Neural cell (in vitro differentiated cells): ENCODE data around the gene GOT1. TPM values are rescaled to one million over a fixed set of nuclear protein-coding genes. Genes with fewer than 3 reads are reported as not detected.

Source experiments
- H2AFZ ChIP-seq: fragments of 200-600, 300-800 bp; sonication (generic), shearing (Covaris generic); 2 replicates; pipeline ENCODE4 v1.6.0; 2014; ENCODE audit warnings: low read depth, mild to moderate bottlenecking, antibody characterized with exemption, low read length, moderate library complexity
- H3F3A ChIP-seq: fragments of 200-600 bp; shearing (Covaris generic); 2 replicates; pipeline ENCODE4 v1.6.1; 2016; ENCODE audit warnings: mild to moderate bottlenecking, moderate library complexity, mixed read lengths, antibody characterized with exemption, low read length; ENCODE audit not compliant: insufficient read depth, poor library complexity, severe bottlenecking
- H3K27ac ChIP-seq: fragments of 200-600, 300-800 bp; sonication (generic), shearing (Covaris generic); 2 replicates; pipeline ENCODE4 v1.5.1; 2014; ENCODE audit warnings: mild to moderate bottlenecking, low read length, moderate library complexity
- H3K27me3 ChIP-seq: fragments of 300-800, 200-600 bp; sonication (generic), shearing (Covaris generic); 2 replicates; pipeline ENCODE4 v1.6.0; 2014; ENCODE audit warnings: mild to moderate bottlenecking, low read depth, low read length, moderate library complexity; ENCODE audit not compliant: insufficient read depth
- H3K36me3 ChIP-seq: fragments of 300-800, 200-600 bp; sonication (generic), shearing (Covaris generic); 2 replicates; pipeline ENCODE4 v1.5.1; 2014; ENCODE audit warnings: mild to moderate bottlenecking, antibody characterized with exemption, low read length, moderate library complexity; ENCODE audit not compliant: insufficient read depth
- H3K4me2 ChIP-seq: fragments of 300-800, 200-600 bp; sonication (generic), shearing (Covaris generic); 2 replicates; pipeline ENCODE4 v1.6.0; 2014; ENCODE audit warnings: mild to moderate bottlenecking, low read length
- H3K4me3 ChIP-seq: fragments of 300-800, 200-600 bp; sonication (generic), shearing (Covaris generic); 2 replicates; pipeline ENCODE4 v1.5.1; 2014; ENCODE audit warnings: mild to moderate bottlenecking, low read length, moderate library complexity
- H3K79me2 ChIP-seq: fragments of 200-600 bp; shearing (Covaris generic); replicated peaks from 2 replicates; pipeline ENCODE4 v1.6.0; 2014; ENCODE audit warnings: mild to moderate bottlenecking, low read length, moderate library complexity; ENCODE audit not compliant: insufficient read depth
- H3K9ac ChIP-seq: fragments of 300-800, 200-600 bp; sonication (generic), shearing (Covaris generic); 2 replicates; pipeline ENCODE4 v1.6.1; 2016; ENCODE audit warnings: mild to moderate bottlenecking, low read length, mixed read lengths
- H3K9me2 ChIP-seq: fragments of 200-600 bp; shearing (Covaris generic); 2 replicates; pipeline ENCODE4 v1.6.1; 2016; ENCODE audit warnings: mild to moderate bottlenecking, low read length, mixed read lengths; ENCODE audit not compliant: insufficient read depth
- H3K9me3 ChIP-seq: fragments of 200-600, 300-800 bp; sonication (generic), shearing (Covaris generic); 2 replicates; pipeline ENCODE4 v1.6.1; 2016; ENCODE audit warnings: mild to moderate bottlenecking, mixed run types, low read length, moderate library complexity, mixed read lengths
- H4K20me1 ChIP-seq: fragments of 200-600 bp; shearing (Covaris generic); 2 replicates; pipeline ENCODE4 v1.6.1; 2016; ENCODE audit warnings: mild to moderate bottlenecking, mixed run types; ENCODE audit not compliant: insufficient read depth
- CTCF ChIP-seq: fragments of 450-650 bp; IDR thresholded peaks from 2 replicates; pipeline ENCODE4 v1.5.1; 2014; ENCODE audit warnings: antibody characterized with exemption, mild to moderate bottlenecking, moderate library complexity; ENCODE audit not compliant: poor library complexity, severe bottlenecking
- EP300 ChIP-seq: fragments of 450-650 bp; conservative IDR thresholded peaks from 2 replicates; pipeline ENCODE4 v1.6.1; 2014; ENCODE audit warnings: antibody characterized with exemption, mild to moderate bottlenecking, moderate library complexity; ENCODE audit not compliant: poor library complexity, severe bottlenecking
- EZH2 ChIP-seq: fragments of 200-600, 300-800 bp; shearing (Covaris generic), sonication (generic); IDR thresholded peaks from 2 replicates; pipeline ENCODE4 v1.6.1; 2014; ENCODE audit warnings: antibody characterized with exemption, low read length, borderline replicate concordance, mild to moderate bottlenecking; ENCODE audit not compliant: insufficient read depth, poor library complexity, severe bottlenecking
- MXI1 ChIP-seq: fragments of 450-650 bp; conservative IDR thresholded peaks from 2 replicates; pipeline ENCODE4 v1.6.1; 2014; ENCODE audit warnings: antibody characterized with exemption, mild to moderate bottlenecking; ENCODE audit not compliant: poor library complexity, severe bottlenecking
- POLR2AphosphoS5 ChIP-seq: IDR thresholded peaks from 2 replicates; pipeline ENCODE4 v1.6.1; 2012
- RAD21 ChIP-seq: fragments of 450-650 bp; conservative IDR thresholded peaks from 2 replicates; pipeline ENCODE4 v1.6.1; 2014; ENCODE audit warnings: antibody characterized with exemption, mild to moderate bottlenecking, moderate library complexity
- SMC3 ChIP-seq: fragments of 450-650 bp; conservative IDR thresholded peaks from 2 replicates; pipeline ENCODE4 v1.6.1; 2014; ENCODE audit warnings: antibody characterized with exemption, mild to moderate bottlenecking, moderate library complexity; ENCODE audit not compliant: poor library complexity
- TAF1 ChIP-seq: IDR thresholded peaks from 2 replicates; pipeline ENCODE4 v1.6.1; 2012; ENCODE audit warnings: low read depth
- polyA minus RNA-seq: library from RNA; depleted of rRNA, polyadenylated mRNA; stranded (reverse); fragments of >200 nt; gene quantifications from 2 replicates; pipeline ENCODE4 v1.2.3, GENCODE V29; 2014
- polyA plus RNA-seq: library from polyadenylated mRNA; depleted of rRNA; stranded (reverse); fragments of >200 nt; gene quantifications from 2 replicates; pipeline ENCODE4 v1.2.3, GENCODE V29; 2014
- TF ChIP-seq, protein P1 (sequence below): IDR thresholded peaks from 2 replicates; pipeline ENCODE4 v1.6.1; 2012; ENCODE audit warnings: borderline replicate concordance

Gene GOT1
- 43.6 and 59.1 TPM in 2 replicates for polyA plus RNA-seq
- 28.5 and 33.6 TPM in 2 replicates for polyA minus RNA-seq

DNA sequence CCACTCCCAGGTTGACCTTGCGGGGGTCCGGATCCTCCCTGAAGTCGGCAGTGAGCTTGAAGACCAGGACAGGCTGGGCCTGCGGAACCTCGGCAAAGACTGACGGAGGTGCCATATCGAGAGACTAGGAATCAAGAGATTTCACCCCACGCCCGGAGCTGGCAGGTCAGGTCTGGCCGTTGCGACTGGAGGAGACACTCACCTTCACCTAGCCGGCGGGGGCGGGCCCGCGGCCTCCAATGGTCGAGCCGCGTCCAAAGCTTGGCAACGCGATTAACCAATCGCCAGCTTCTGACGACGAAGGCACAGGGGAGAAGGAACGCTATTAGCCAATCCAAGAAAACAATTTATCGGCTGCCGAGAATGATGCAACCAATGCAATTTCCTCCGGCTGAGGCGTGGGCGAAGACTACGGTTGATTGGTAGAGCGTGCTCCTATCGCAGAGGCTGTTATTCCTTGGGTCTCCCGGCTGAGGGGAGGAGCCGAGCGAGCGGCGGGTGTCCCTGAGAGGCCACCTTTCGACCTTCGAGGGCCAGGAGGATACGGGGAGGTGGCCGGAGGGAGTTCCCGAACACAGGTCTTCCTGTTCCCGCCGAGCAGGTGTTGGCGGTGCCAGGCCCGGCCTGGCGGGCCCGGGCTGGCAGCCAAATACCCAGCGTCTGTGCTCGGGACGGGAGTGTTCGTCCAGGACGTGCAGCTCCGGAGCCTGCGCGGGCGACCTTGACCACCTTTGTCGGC is at the start of gene GOT1:
Gene GOT1 (minus strand): TSS at position 174 of the 739 bp plus-strand sequence. CDS start 59 bp downstream, at position 115.
- H2AFZ ChIP-seq, result peak within 1 kb of the TSS; percentile 95
- H3K4me3 ChIP-seq, result peak within 1 kb of the TSS; percentile 85
- H3F3A ChIP-seq, result peaks cover 6% of the 10 kb centered on the region
- H4K20me1 ChIP-seq, result no peaks in the 10 kb centered on the region
- no peaks in the 10 kb centered on the region for H3K27me3 ChIP-seq
- H3K9me2 ChIP-seq, result no peaks in the 10 kb centered on the region
- H3K79me2 ChIP-seq, result peaks cover 35% of the 10 kb centered on the region
- peak within 1 kb of the TSS; percentile 100 for H3K4me2 ChIP-seq
- TF ChIP-seq CTCF (no peak), EZH2 (no peak), POLR2AphosphoS5 (peak; percentile 83), MXI1 (peak; percentile 68), SMC3 (peak; percentile 26), TAF1 (peak; percentile 91), EP300 (peak; percentile 7), RAD21 (no peak)
- TF ChIP-seq, protein P1, sequence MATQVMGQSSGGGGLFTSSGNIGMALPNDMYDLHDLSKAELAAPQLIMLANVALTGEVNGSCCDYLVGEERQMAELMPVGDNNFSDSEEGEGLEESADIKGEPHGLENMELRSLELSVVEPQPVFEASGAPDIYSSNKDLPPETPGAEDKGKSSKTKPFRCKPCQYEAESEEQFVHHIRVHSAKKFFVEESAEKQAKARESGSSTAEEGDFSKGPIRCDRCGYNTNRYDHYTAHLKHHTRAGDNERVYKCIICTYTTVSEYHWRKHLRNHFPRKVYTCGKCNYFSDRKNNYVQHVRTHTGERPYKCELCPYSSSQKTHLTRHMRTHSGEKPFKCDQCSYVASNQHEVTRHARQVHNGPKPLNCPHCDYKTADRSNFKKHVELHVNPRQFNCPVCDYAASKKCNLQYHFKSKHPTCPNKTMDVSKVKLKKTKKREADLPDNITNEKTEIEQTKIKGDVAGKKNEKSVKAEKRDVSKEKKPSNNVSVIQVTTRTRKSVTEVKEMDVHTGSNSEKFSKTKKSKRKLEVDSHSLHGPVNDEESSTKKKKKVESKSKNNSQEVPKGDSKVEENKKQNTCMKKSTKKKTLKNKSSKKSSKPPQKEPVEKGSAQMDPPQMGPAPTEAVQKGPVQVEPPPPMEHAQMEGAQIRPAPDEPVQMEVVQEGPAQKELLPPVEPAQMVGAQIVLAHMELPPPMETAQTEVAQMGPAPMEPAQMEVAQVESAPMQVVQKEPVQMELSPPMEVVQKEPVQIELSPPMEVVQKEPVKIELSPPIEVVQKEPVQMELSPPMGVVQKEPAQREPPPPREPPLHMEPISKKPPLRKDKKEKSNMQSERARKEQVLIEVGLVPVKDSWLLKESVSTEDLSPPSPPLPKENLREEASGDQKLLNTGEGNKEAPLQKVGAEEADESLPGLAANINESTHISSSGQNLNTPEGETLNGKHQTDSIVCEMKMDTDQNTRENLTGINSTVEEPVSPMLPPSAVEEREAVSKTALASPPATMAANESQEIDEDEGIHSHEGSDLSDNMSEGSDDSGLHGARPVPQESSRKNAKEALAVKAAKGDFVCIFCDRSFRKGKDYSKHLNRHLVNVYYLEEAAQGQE, result peak; percentile 85
- H3K36me3 ChIP-seq, result no peaks in the 10 kb centered on the region
- H3K9ac ChIP-seq, result peak within 1 kb of the TSS; percentile 84
- H3K9me3 ChIP-seq, result no peaks in the 10 kb centered on the region
- H3K27ac ChIP-seq, result peak within 1 kb of the TSS; percentile 80

DNA sequence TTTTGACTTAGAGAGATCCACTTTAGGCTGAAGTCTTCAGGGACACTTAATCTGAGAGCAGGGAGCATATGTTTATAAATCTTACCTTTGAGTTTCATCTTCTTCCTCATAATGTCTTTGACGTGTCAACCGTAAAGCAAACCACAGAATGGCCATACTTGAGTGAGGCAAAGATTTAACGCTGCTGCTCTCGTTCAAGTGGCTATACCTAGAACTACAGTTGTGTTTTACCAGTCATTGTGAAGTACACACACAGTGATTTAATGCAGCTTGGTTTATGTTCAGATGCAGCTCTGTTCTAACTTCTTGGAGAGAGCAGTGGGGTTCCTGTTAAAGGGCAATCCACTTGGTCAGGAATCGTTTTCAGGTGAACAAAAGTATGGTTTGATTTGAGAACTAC is 39.9 kb upstream of the GOT1 start:
- Histone ChIP-seq H3K4me2 (no peak overlapping the region), H3K36me3 (no peaks in the 10 kb centered on the region), H3K9me3 (no peaks in the 10 kb centered on the region), H3K27me3 (no peaks in the 10 kb centered on the region), H3K4me3 (no peak overlapping the region), H3K79me2 (no peaks in the 10 kb centered on the region), H2AFZ (no peak overlapping the region), H3K27ac (no peak overlapping the region), H3K9me2 (no peaks in the 10 kb centered on the region), H3K9ac (no peak overlapping the region), H3F3A (no peaks in the 10 kb centered on the region), H4K20me1 (no peaks in the 10 kb centered on the region)
- TF ChIP-seq MXI1 (no peak), SMC3 (no peak), EP300 (no peak), CTCF (no peak), RAD21 (no peak), POLR2AphosphoS5 (no peak), EZH2 (no peak), TAF1 (no peak)
- TF ChIP-seq, protein P1, result no peak
